Ramos (cell line): ENCODE results near the gene LSS.
"Not testable (repeated sequence)": the region's sequence is repeated elsewhere in the genome, so short reads cannot be mapped to it uniquely, and the experiment has no call there.

Experiments used
- in situ Hi-C: fragments of 300-500 bp; cut with MboI; formaldehyde crosslinking; loops from one replicate; pipeline ENCODE4 v1.14.3; 2022; ENCODE audit warnings: low sequenced_read_pairs; ENCODE audit not compliant: unreplicated experiment

LSS gene

GRCh38 chr21:46176443-46177129, 52.0 kb downstream of the LSS start:
- in situ Hi-C loops: not testable (repeated sequence)

GRCh38 chr21:46173573-46173972, 55.0 kb downstream of the LSS start:
- in situ Hi-C loops: no loop called here

- in situ Hi-C loops: no loop called here
These were observed 55.6 kb downstream of the LSS start for GRCh38 chr21:46172863-46173528.

GRCh38 chr21:46171996-46172862, 56.3 kb downstream of the LSS start:
- in situ Hi-C loops: no loop called here

- in situ Hi-C loops: no loop called here
These were observed 57.0 kb downstream of the LSS start for GRCh38 chr21:46171585-46171984.

- in situ Hi-C loops: not testable (repeated sequence)
These were observed 58.0 kb downstream of the LSS start for GRCh38 chr21:46170436-46171193.

DNA sequence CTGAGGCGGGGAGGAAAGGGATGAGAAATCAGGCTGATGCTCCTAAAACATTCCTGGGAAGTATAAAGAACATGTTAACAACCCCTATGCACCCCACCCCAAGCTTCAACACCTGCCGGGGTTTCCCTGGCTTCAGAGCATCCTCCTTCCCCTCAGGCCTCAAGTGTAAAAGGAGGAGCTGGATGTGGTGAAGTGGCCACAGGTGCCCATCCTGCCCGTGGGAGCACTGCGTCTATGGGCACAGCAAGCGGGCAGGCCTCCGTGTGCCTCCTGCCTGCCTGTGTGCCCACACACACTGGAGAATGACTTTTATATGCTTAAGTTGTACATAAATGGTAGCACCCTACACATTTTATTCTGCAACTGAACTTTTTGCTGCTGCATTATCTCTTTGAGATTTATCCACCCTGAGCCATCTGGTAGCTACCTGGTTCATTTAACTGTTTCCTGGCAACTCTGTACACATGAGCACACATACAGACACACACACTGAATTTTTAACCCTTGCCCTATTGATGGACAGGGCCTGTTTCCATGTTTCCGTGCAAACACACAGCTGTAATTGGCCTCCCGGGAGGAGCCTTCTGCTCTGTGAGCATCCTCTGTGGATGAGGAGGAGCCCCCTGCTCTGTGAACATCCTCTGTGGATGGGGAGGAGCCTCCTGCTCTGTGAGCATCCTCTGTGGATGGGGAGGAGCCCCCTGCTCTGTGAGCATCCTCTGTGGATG, 59.8 kb downstream of the LSS start:
- in situ Hi-C loops: no loop called here

DNA sequence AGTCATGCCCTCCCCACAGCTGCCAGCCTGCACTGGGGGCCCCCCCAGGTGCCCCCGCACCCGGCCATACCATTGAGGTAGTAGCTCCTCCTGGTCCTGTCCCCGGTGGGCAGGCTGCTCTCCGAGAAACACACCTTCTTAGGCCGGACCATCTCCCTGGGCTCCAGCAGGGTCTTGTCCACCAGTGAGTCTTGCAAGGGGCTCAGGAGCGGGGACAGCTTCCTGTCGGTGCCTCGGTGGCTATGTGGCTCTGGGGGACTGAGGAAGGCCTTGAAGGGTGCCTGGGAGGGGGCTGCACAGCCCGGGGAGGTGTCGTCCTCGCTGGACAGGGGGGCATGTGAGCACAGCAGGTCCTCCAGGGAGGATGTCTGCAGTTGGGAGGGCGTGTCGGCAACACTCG, 60.3 kb downstream of the LSS start:
- in situ Hi-C loops: no loop called here

DNA sequence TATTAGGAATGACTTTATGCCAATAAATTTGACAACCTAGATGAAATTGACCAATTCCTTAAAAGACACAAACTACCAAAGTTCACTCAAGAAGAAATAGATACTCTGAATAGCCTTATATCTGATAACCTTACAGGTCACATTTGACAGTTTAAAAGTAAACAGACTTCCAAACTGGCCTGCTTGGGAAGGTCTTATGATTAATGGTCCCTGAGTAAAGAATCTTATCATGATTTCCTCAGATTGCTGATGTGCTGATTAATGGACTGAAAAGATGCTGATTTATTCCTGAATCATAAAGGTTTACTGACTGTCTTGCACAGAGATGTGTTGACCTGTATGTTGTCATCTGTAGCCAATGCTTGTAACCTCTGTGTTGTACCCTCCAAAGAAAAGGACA, 63.5 kb downstream of the LSS start:
- in situ Hi-C loops: no loop called here

GRCh38 chr21:46163380-46163779, 65.2 kb downstream of the LSS start:
- in situ Hi-C loops: no loop called here

DNA sequence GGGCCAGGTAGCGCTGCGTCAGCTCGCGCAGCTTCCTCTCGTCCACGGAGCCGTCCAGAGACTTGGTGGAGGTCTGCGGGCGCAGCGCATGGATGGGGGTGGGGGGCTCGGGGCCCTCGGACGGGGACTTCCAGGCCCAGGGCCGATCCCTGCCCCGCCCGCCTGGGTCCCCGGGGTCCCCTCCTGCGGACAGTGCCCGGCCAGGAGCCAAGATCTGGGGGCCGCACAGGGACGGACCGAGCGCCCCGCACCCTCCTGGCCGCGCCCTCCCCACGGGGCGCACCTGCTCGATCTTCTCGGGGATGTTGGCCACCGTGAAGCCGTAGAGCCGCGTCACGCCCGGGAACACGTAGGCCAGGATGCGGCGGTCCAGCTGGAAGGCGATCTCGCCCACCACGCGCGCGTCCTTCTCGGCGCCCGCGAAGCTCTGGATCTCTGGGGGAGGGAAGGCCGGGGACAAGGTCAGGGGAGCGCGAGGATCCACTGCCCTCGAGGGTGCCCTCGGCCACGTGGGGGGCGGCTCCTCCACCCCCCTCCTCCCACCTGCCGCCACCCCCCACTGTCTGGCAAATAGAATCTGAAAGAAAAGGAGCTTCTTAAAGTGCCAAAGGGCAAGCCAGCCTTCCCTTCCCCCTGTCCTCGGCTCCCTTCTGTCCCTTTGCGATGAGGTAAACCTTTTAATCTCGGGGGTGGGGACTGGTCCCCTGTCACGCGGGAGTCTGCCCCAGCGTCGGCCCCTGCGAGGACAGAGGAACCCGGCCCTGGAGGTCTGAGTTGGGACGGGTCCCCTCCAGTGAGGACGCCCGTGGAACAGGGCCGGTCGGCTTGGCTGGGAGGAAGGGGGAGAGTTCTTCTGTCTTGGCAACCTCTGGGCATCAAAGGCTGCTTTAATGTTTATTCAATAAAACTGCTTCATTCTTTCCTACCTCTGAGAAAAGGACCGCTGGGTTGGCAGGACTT, 66.7 kb downstream of the LSS start:
- in situ Hi-C loops: no loop called here

DNA sequence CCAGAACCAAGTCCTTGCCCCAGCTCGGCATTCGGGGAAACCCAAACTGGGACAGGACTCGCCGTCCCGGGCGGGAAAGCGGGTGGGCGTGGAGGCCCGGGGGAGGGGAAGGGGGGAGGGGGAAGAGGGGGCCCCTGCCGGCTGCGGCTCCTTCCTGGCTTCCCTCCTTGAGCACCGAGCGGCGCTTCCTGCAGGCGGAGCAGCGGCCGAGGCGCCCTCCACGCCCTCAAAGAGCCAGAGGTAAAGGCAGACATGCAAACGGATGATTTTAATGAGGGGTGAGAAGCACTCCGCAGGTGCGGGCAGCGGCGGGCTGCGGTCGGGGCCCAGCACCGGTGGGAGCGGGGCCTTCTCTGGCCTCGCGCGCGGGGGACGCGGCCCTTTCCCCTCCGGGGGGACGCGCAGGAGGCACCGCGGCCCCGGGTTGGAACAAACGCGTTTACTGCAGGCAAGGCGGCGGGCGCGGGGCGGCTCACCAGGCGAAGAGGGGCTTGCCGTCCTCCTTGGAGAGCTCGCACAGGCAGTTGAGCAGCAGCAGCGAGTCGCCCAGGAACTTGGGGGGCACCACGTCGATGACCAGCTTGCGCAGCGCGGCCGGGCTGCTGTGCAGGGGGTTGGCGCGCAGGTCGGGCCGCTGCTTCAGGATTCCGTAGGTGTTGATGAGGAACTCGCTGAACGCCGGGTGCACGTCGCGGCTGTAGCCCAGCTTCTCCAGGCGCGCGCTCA, 67.5 kb downstream of the LSS start:
- in situ Hi-C loops: no loop called here

GRCh38 chr21:46160657-46160906, 68.0 kb downstream of the LSS start:
- in situ Hi-C loops: no loop called here

DNA sequence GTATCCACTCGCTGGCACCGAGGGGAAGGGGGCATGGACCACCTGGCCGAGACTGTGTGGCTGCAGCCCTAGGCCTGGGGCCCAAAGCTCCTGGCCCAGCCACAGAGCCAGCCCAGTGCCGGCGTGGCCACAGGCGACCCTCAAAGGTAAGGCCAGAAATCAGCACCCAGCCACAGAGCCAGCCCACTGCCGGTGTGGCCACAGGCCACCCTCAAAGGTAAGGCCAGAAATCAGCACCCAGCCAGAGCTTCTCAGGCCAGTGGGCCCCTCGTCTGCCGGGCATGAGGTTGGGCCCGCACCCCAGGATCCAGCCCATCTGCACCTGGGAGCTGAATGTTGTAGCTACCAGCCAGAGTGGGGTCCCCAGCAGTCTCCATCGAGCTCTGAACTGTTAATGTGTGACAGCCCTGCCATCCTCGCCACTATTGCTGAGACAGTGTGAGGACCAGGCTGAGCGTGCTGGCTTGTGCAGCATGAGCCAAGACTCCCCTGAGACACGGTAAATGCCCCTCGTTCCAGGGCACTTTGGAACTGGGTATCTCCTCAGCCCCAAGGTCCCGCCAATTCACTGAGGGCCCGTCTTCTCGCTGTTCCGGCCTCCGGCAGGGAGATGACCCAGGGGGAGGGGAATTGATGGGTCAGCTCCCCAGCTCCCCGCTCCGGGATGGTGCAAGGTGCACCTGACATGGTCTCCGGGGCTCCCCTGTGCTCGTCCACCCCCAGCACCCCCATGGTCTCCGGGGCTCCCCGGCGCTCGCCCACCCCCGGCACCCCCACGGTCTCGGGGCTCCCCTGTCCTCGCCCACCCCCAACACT, 68.5 kb downstream of the LSS start:
- in situ Hi-C loops: no loop called here

DNA sequence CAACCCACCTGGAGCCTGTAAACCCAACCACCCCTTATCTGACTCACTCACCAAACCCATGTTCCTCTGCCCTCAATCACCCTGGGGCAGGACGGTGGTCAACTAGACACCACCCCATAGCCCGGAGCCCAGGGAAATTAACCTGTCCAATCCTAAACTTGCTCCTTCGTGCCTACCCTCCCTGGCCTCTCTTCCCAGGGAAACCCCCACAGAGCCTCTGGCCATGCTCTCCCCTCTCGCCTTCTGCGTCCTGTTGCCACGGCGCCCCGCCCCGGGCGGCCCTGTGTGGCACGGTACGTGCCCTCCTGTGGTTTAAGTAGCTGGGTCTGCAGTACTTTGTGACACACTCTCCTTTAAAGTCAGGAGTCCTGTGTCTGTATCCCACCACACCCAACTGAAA, 69.2 kb downstream of the LSS start:
- in situ Hi-C loops: no loop called here

- in situ Hi-C loops: no loop called here
These were observed 69.8 kb downstream of the LSS start for GRCh38 chr21:46158666-46159300.

DNA sequence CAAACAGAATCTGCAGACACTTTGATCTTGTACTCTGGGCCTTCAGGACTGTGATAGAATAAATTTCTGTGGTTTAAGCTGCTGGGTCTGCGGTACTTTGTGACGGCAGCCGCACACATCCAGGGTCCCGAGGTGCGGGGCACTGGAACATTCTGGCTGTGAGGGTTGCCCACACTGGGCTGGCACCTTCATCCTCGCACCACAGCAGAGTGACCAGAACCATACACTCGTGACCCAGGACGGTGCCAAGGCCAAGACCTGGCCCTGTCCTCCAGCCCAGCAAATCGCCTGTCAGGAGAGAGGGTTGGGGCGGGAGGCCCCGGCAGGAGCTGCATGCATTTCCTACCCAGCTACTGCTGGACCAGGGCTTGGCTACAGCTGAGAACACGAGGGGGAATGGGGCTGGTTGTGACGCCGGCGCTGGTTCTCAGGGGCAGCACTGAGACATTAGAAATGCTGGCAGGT, 70.6 kb downstream of the LSS start:
- in situ Hi-C loops: no loop called here
